Vagina (tissue), 2 donors: Measurements from ENCODE around the gene RCCD1. TPM values are rescaled to one million over a fixed set of nuclear protein-coding genes. Genes with fewer than 3 reads are reported as not detected.
"Not testable (repeated sequence)": the region's sequence is repeated elsewhere in the genome, so short reads cannot be mapped to it uniquely, and the experiment has no call there.

Source experiments
- DNase-seq, 2 donors: peaks; one replicate each; pipeline ENCODE4 v3.0.0-alpha.2; 2017; ENCODE audit errors: extremely low spot score in 2 of 2
- H3K27ac ChIP-seq: fragments of 200-600 bp; sonication (generic); one replicate; pipeline ENCODE4 v1.5.1; 2019
- H3K27me3 ChIP-seq: fragments of 200-600 bp; sonication (generic); one replicate; pipeline ENCODE4 v1.5.1; 2019
- H3K36me3 ChIP-seq, 2 donors: fragments of 200-600 bp; sonication (generic); one replicate each; pipeline ENCODE4 v1.5.1; 2017 to 2019
- H3K4me1 ChIP-seq: fragments of 200-600 bp; sonication (generic); one replicate; pipeline ENCODE4 v1.5.1; 2019
- H3K4me3 ChIP-seq, 2 donors: fragments of 200-600 bp; sonication (generic); 1 replicate in 1 of 2; 2 replicates in 1 of 2; pipeline ENCODE4 v1.5.1; 2016 to 2019
- H3K9me3 ChIP-seq: fragments of 200-600 bp; sonication (generic); one replicate; pipeline ENCODE4 v1.5.1; 2019
- CTCF ChIP-seq, 3 experiments: fragments of 450-650 bp in 2 of 3; fragments of 200-600 bp in 1 of 3; sonication (generic) in 1 of 3; IDR thresholded peaks; one replicate each; pipeline ENCODE4 v1.5.1; 2017 to 2019; ENCODE audit warnings: antibody characterized with exemption in 3 of 3, mild to moderate bottlenecking in 2 of 3, moderate library complexity in 2 of 3
- POLR2A ChIP-seq, 2 donors: fragments of 450-650 bp; IDR thresholded peaks; one replicate each; pipeline ENCODE4 v1.6.1; 2017; ENCODE audit warnings: antibody characterized with exemption in 2 of 2, mild to moderate bottlenecking in 2 of 2, moderate library complexity in 2 of 2
- POLR2AphosphoS5 ChIP-seq, 2 donors: sonication (generic); formaldehyde crosslinking; IDR thresholded peaks; one replicate each; pipeline ENCODE4 v1.9.0; 2017; ENCODE audit warnings: antibody characterized with exemption in 2 of 2, mild to moderate bottlenecking in 2 of 2, low read depth in 1 of 2; ENCODE audit not compliant: insufficient read depth in 1 of 2
- intact Hi-C: fragments of 100-400 bp; cut with DNase I; formaldehyde crosslinking; loops from one replicate; pipeline ENCODE4 v1.15.1; 2023
- total RNA-seq: library from RNA; depleted of rRNA; stranded (reverse); fragments of >200 nt; gene quantifications from one replicate; pipeline ENCODE4 v1.2.3, GENCODE V29; 2016

Gene RCCD1
- total RNA-seq, 1 donor from 2014 or later = 6.9 TPM

DNA sequence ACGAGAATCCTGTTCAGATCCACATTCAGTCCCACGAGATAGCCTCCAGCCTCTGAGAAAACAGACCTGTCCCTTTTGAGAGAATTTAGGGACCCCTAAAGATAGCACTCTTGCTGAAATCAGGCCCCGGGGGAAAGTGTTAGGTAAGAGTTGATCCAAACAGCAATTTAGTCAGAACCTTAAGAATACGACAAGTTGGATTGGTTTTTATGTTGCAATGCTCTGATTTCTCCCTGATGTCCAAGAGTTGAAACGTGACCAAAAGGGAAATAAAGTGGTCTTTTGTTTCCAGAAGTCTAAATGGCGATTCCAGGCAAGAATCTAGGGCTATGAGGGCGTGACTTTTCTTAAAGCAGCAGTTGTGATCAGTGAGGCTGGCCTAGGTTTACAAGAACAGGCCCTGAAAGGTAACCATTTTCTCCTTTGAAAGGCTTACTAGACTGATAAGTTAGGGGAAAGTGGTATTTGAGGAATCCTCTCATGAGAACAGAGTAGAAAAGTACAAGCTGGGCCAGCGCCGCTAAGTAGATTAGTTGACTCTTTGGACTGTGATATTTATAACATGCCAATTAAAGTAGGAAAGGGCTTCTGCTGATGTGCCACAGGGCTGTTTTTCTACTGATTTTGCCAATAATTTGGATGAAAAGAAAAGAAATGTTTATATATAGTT is 46.7 kb upstream of the RCCD1 start:
- H3K27me3 ChIP-seq = no peaks in the 10 kb centered on the region
- intact Hi-C loops = no loop called here
- DNase-seq = no peak
- no peak overlapping the region for H3K4me3 ChIP-seq
- peaks cover 4 to 79% of the 10 kb centered on the region in 2 donors for H3K36me3 ChIP-seq
- no peaks in the 10 kb centered on the region for H3K9me3 ChIP-seq
- no peak overlapping the region for H3K27ac ChIP-seq
- TF ChIP-seq POLR2A (IDR thresholded peaks at IDR 0.05) = no peak
- TF ChIP-seq CTCF (IDR thresholded peaks at IDR 0.05) = no peak
- TF ChIP-seq POLR2AphosphoS5 (IDR thresholded peaks at IDR 0.05; ENCODE audit: insufficient read depth in 1 of 2, low read depth in 1 of 2) = no peak
- peaks cover 11% of the 10 kb centered on the region for H3K4me1 ChIP-seq

DNA sequence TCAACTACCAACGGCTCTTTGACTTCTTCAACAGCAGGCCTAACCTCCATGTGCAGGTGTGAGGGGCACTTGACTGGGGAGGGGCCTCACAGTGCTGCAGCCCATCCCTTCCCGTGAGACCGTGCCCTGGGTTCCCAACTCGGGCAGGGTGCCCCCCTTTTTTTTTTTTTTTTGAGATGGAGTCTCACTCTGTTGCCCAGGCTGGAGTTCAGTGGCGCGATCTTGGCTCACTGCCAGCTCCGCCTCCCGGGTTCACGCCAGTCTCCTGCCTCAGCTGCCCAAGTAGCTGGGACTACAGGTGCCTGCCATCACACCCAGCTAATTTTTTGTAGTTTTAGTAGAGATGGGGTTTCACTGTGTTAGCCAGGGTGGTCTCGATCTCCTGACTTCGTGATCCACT is 45.2 kb upstream of the RCCD1 start:
- intact Hi-C loops, H3K4me3 ChIP-seq, H3K27me3 ChIP-seq, H3K4me1 ChIP-seq, DNase-seq, H3K9me3 ChIP-seq, H3K27ac ChIP-seq: not testable (repeated sequence)
- H3K36me3 ChIP-seq = peaks cover 5 to 91% of the 10 kb centered on the region in 2 donors

- Histone ChIP-seq H3K27ac (no peak overlapping the region), H3K4me3 (no peak overlapping the region), H3K27me3 (no peaks in the 10 kb centered on the region), H3K36me3 (peaks cover 5 to 94% of the 10 kb centered on the region in 2 donors), H3K4me1 (no peaks in the 10 kb centered on the region), H3K9me3 (no peaks in the 10 kb centered on the region)
- TF ChIP-seq CTCF (IDR thresholded peaks at IDR 0.05) = no peak
- no peak for TF ChIP-seq POLR2A (IDR thresholded peaks at IDR 0.05)
- no peak for TF ChIP-seq POLR2AphosphoS5 (IDR thresholded peaks at IDR 0.05; ENCODE audit: insufficient read depth in 1 of 2, low read depth in 1 of 2)
- intact Hi-C loops = no loop called here
- no peak for DNase-seq
Measured at GRCh38 chr15:90909976-90910375, 44.7 kb upstream of the RCCD1 start.

GRCh38 chr15:90910441-90911301 is 44.0 kb upstream of the RCCD1 start:
- H3K4me3 ChIP-seq = no peak overlapping the region
- H3K9me3 ChIP-seq = no peaks in the 10 kb centered on the region
- intact Hi-C loops = no loop called here
- TF ChIP-seq POLR2AphosphoS5 (IDR thresholded peaks at IDR 0.05; ENCODE audit: insufficient read depth in 1 of 2, low read depth in 1 of 2) = no peak
- TF ChIP-seq POLR2A (IDR thresholded peaks at IDR 0.05) = no peak
- TF ChIP-seq CTCF (IDR thresholded peaks at IDR 0.05) = no peak
- DNase-seq = no peak
- H3K27me3 ChIP-seq = no peaks in the 10 kb centered on the region
- H3K27ac ChIP-seq = no peak overlapping the region
- H3K4me1 ChIP-seq = no peaks in the 10 kb centered on the region
- H3K36me3 ChIP-seq = peaks cover 5 to 94% of the 10 kb centered on the region in 2 donors

GRCh38 chr15:90911302-90911623 is 43.4 kb upstream of the RCCD1 start:
- H3K4me1 ChIP-seq = no peaks in the 10 kb centered on the region
- H3K27me3 ChIP-seq = no peaks in the 10 kb centered on the region
- H3K9me3 ChIP-seq = no peaks in the 10 kb centered on the region
- DNase-seq = peak in 1 of 2 donors; percentile 58
- TF ChIP-seq POLR2A (IDR thresholded peaks at IDR 0.05) (no peak), POLR2AphosphoS5 (IDR thresholded peaks at IDR 0.05; ENCODE audit: insufficient read depth in 1 of 2, low read depth in 1 of 2) (no peak), CTCF (IDR thresholded peaks at IDR 0.05) (no peak)
- peaks cover 5 to 93% of the 10 kb centered on the region in 2 donors for H3K36me3 ChIP-seq
- H3K4me3 ChIP-seq = no peak overlapping the region
- intact Hi-C loops = no loop called here
- H3K27ac ChIP-seq = no peak overlapping the region
